HG02678 (cell line): ENCODE data around the gene HAP1.
"Not testable (repeated sequence)": the region's sequence is repeated elsewhere in the genome, so short reads cannot be mapped to it uniquely, and the experiment has no call there.

ENCODE experiments used
- ATAC-seq: cut with Tn5 transposase; IDR thresholded peaks from one replicate; pipeline ENCODE4 v1.9.1; 2021; ENCODE audit warnings: mild to moderate bottlenecking, moderate library complexity; ENCODE audit not compliant: unreplicated experiment

The HAP1 gene

DNA sequence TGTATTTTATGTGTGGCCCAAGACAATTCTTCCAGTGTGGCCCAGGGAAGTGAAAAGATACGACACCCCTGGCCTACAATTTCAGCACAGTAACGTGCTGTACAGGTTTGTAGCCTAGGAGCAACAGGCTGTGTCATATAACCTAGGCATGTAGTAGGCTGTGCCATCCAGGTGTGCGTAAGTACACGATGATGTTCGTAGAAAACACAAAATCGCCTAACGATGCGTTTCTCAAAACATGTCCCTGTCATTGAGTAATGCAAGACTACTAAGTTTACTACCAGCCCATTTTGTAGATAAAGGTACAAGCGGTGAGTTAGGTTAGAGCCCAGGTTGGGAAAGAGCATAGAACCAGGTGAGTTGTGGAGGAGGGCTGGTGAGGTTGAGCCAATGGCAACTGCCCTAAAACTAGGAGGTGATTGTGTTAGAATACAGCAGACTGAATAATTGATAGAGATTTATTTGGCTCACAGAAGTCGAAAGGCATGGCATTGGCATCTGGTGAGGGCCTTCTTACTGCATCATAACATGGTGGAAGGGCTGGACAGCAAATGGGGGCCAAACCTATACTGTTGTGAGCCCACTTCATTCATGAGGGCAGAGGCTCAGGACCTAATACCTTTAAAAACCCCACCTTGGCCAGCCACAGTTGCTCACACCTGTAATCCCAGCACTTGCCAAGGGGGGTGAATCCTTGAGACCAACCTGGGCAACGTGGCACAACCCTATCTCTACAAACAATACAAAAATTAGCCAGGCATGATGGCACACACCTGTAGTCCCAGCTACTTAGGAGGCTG is 41.5 kb downstream of the HAP1 start:
- no peak for ATAC-seq

DNA sequence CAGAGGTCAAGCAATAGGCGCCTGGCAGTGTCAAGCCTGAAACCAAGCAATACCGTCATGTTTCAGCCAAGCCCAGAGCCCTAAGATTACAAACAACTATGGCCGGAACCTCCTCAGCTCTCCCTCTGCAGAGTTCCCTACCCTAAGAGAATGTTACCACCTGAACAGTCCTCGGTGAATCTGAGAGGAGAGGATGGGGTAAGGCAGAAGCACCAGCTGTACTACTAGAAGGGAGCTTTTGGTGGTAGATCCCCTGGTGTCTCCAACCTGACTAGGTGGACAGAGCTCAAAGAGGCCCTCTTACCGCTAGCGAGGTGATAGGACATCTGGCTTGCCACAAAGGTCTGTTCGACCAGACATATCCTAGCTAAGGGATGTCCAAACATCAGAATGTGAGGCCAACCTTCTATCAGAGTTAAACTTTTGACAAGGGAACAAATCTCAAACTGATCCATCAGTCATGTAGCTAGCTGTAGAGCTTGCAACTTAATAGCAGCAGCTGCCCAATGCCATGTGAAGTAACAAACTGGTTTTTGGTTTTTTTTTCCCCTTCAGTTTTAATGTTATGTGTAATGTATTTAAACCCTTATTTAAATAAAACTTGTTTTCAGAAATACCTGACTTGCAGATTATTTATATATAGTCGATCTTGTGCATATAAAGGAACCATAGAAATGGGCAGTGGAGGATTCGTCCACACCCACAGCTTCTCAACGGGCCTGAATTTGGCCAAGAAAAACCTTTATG is 43.2 kb downstream of the HAP1 start:
- ATAC-seq: no peak

GRCh38 chr17:41690497-41690896 is 43.9 kb downstream of the HAP1 start:
- no peak for ATAC-seq

DNA sequence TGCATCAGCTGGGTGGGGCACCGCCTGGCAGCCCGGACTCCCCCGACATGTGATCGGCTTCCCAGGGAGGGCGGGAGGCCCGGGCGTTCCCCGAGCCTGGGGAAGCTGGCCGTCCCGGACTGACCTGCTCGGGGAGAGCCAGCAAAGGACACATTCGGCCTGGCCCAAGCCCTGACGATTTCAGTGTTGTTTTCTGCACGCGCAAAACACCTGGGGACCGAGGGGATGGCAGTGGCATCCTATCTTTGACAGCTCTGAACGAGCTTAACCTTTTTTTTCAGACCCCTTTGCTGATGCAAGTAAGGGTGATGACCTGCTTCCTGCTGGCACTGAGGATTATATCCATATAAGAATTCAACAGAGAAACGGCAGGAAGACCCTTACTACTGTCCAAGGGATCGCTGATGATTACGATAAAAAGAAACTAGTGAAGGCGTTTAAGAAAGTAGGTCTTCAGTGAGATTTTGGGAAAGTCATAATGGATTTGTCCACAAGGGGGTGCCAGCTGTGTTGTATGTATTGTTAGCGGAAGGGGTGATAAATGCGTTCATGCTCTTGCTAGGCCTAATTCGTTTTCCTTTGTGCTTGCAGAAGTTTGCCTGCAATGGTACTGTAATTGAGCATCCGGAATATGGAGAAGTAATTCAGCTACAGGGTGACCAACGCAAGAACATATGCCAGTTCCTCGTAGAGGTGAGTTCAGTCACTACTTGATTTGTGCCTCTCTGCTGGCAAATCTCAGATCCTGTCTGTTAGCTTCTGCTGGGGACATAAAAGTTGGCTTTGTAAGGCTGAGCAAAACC is 44.7 kb downstream of the HAP1 start:
- ATAC-seq: no peak

DNA sequence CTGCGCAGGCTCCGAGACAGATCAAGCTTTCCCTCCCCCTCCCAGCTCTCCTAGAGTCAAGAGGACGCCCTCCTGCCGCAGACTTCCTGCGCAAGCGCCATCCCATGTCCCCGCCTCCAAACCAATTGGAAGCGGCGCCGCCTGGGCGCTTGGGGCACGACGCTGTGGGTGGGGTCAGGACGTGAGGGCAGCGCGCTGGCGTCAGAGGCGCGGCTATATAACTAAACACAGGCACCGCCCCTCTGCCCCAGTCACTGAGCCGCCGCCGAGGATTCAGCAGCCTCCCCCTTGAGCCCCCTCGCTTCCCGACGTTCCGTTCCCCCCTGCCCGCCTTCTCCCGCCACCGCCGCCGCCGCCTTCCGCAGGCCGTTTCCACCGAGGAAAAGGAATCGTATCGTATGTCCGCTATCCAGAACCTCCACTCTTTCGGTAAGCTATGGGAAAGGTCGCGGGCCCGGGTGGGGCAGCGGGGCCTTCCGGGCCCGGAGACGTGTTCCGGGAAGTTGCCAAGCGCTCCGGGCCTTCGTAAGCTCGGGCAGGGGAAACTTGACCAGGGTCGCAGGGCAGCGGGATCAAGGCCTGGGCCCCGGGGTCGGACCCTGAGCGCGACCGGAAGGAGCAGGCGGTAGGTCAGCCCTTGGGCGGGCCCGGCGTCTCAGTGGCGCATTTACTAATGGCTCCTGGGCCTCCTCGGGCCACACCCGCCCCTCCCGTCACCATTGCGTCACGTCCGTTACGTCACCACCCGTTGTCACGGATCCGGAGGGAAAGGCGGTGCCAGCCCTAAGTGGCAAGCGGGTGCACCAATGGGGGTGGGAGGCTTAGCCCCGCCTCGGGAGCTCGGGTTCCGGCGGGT is 45.6 kb downstream of the HAP1 start, which contains the start of gene EIF1:
Gene EIF1, plus strand, starts transcription at position 245 of the 856 bp plus-strand sequence. Its CDS starts 154 bp downstream, at position 399.
- ATAC-seq: peak; percentile 74

GRCh38 chr17:41687828-41688640 is 46.4 kb downstream of the HAP1 start:
- ATAC-seq: peak; percentile 11

GRCh38 chr17:41686281-41686680 is 48.2 kb downstream of the HAP1 start:
- no peak for ATAC-seq

DNA sequence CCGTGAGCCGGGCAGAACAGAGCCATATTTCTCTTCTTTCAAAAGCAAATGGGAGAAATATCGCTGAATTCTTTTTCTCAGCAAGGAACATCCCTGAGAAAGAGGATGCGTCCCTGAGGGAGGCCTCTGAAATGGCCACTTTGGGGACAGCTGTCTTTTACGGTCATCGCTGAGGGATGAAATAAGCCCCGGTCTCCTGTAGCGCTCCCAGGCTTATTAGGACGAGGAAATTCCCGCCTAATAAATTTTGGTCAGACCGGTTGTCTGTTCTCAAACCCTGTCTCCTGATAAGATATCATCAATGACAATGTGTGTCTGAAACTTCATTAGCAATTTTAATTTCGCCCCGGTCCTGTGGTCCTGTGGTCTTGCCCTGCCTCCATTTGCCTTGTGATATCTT is 48.7 kb downstream of the HAP1 start:
- not testable (repeated sequence) for ATAC-seq

DNA sequence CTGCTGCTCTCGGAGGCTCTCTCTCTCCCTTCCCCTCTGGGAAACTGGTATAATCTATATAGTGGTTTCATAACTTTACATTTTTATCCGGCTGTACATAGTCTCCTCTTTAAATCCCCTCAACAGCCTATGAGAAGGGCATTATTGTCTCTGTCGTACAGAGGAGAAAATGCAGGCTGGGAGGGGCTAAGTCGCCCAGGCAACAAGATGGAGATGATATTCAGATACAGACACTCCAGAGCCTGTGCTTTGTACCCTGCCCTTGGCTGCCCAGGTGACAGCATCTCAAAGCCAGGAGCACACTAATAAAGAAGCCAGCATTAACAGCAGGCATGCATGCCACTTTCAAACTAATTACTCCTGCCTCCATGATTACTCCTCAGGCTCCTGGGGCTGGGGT is 50.4 kb downstream of the HAP1 start:
- no peak for ATAC-seq

- ATAC-seq: no peak
Observed at GRCh38 chr17:41683441-41684007, 50.9 kb downstream of the HAP1 start.

DNA sequence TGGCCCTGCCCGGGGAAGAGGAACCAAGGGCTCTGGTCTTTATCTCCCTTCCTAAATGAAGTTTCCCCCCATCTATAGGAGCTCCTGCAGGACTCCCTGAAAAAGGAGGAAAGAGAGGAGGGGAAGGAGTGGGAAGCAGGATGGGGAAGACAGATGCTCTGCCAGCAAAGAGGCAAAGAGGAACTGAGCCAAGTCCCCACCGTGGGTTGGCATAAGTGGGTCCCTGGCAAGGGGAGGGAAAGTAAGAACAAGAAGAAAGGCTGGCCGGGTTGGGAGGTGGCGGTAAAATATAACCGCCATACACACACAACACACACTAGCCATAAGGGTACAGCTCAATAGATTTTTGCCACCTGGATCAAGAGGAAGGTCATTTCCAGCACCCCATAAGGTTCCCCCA is 51.8 kb downstream of the HAP1 start:
- ATAC-seq: no peak

- no peak for ATAC-seq
Observed at GRCh38 chr17:41681776-41682175, 52.7 kb downstream of the HAP1 start.

- ATAC-seq: no peak
Observed at GRCh38 chr17:41680426-41681040, 53.9 kb downstream of the HAP1 start.

DNA sequence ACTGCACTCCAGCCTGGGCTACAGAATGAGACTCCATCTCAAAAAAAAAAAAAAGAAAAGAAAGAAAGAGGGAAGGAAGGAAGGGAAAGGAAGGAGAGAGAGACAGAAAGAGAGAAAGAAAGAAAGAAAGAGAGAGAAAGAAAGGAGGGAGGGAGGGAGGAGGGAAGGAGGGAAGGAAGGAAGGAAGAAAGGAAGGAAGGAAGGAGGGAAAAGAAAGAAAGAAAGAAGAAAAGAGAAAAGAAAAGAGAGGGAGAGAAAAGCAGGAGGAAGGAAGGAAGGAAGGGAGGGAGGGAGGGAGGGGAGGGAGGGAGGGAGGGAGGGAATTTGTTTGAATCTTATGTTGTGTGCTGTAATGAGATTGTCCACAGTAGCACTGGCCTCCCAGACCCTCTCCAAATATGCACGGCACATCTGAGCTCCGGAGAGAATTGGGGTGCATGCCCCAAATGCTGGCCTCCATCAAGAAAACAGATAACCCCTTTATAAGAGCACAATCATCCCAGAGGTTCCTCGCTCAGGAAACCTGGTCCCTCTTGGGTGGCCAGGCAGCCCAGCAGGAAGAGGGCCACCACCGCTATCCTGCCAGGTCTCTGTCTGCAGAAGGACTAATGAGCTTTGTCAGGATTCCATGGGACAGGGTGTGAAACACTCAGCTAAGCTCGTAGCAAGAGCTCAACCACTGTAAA is 54.6 kb downstream of the HAP1 start:
- no peak for ATAC-seq

DNA sequence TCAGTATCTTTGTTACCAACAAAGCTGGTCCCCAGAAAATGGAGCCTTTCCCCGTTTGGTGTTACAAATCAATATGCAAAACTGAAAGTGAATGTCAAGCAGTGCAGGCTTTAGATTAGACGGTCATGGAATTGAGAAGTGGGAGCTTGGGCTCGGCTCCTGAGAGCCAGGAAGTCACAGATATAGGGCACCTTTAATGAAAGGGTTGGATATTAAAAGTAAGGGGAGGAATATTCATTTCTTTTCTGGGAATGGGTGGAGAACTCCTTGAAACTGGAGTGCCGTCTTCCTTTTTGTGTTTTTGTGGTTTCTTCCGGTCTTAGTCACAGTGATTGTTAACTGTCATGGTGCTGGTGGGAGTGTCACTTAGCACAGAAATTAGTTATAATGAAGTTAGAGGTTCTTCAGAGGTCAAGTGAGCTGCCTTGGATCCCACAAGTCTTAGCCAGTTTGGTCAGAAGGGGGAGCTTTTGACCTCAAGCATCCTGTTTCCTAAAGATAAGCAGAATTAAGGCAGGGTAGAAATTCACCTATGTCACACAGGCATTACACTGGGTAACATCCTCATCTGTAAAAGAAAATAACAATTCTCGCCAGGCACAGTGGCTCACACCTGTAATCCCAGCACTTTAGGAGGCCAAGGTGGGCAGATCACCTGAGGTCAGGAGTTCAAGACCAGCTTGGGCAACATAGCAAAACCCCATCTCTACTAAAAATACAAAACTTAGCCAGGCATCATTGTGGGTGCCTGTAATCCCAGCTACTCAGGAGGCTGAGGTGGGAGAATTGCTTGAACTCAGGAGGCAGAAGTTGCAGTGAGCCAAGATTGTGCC is 55.3 kb downstream of the HAP1 start:
- ATAC-seq: peak; percentile 58

DNA sequence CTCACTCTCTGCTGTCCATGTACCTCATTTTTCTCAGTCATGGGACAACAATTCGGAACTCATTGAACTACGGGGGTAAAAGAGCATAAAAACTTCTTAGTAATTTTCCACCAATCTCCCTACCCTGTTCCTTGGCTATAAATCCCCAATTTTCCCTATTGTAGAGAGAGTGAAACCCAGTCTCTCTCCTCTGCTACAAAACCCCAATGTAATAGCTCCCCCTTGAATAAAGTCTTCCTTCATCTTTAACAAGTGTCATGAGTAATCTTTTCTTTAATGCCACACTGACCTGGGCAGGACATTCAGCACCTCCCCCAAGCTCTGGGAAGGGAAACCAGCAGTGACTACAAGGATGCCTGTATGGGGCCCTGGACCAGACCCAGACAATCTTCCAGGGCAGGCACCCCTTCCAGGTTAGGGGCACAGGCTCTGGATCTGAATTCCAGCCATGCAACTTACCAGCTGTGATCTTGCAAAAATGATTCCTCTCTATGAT is 56.0 kb downstream of the HAP1 start:
- no peak for ATAC-seq

- ATAC-seq: no peak
Observed at GRCh38 chr17:41676058-41676419, 58.4 kb downstream of the HAP1 start.
